ENCODE results near the gene EPHA1.

The EPHA1 gene

GRCh38 chr7:143374561-143374960, 34.1 kb downstream of the EPHA1 start:
- no peak for DNase-seq (ENCODE audit: low read depth in 3 of 3)

DNA sequence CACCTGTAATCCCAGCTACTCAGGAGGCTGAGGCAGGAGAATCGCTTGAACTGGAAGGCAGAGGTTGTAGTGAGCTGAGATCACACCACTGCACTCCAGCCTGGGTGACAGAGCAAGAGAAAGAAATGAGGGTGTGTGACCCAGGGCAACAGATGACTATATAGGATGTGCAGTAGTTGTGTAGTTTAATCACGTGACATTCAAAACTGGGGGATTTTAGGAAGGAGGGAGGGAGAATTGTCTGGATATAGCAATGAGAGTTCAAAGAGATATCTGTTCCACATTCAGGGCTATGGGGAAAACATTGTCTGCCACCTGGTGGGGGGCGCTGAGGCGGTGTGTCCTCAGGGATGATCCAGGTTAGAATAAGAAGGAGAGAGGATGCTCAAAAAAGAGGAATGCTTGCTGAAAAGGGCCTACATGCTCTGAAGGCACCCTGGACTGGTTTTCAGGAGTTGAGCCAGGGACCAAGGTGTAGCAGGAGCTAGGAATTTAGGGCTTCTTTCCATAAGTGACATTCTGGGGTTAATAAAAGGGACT, 35.3 kb downstream of the EPHA1 start:
- no peak for DNase-seq (ENCODE audit: low read depth in 3 of 3)

DNA sequence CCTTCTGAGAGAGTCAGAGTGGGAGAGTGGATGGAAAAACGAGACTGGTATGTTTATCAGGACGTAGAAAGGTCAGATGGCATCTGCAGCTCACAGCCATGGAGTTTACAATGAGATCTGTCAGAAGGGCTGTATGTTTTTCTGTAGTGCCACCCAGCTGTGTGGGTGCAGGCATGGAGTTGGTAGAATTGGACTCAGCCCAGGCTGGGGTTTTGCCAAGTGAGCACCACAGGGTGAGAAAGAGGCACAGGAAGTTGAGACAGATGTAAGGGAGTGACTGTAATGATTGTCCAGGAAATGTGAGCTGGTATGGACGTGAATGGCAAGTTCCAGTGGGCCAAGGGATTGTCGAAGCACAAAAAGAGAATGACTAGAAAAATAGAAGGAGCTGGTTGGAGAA, 36.6 kb downstream of the EPHA1 start:
- DNase-seq (ENCODE audit: low read depth in 3 of 3) = peak in 1 of 3 experiments; percentile 44

GRCh38 chr7:143369678-143370651, 38.7 kb downstream of the EPHA1 start:
- no peak for DNase-seq (ENCODE audit: low read depth in 3 of 3)

DNA sequence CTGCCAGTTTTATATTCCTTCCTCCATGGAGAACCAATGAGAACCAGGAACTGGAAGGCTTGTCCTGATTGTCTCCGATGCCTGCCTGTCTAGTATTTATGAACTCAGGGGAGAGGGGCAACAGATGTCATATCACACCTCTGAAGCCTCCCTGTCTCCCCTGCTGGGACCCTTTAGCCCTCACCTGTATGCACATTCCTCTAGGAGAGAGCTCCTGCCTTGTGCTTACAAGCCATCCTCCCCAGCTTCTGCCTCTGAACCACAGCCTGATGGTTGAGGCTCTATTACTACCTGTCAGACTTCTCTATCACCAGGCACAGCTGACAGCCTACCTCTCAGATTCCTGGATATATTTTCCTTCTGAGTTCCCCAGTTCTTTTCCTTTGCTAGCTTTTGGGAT, 40.3 kb downstream of the EPHA1 start:
- DNase-seq (ENCODE audit: low read depth in 3 of 3) = no peak

GRCh38 chr7:143367972-143368371, 40.7 kb downstream of the EPHA1 start:
- DNase-seq (ENCODE audit: low read depth in 3 of 3) = no peak

GRCh38 chr7:143363016-143363937, 45.4 kb downstream of the EPHA1 start:
- DNase-seq (ENCODE audit: low read depth in 3 of 3) = no peak

GRCh38 chr7:143362131-143363015, 46.3 kb downstream of the EPHA1 start, which contains the start of gene FAM131B:
Gene FAM131B (minus strand): TSS chr7:143362713. CDS start chr7:143362603, 110 bp downstream.
- DNase-seq (ENCODE audit: low read depth in 3 of 3) = no peak

- no peak for DNase-seq (ENCODE audit: low read depth in 3 of 3)
These were observed 47.0 kb downstream of the EPHA1 start for GRCh38 chr7:143361552-143362130.

DNA sequence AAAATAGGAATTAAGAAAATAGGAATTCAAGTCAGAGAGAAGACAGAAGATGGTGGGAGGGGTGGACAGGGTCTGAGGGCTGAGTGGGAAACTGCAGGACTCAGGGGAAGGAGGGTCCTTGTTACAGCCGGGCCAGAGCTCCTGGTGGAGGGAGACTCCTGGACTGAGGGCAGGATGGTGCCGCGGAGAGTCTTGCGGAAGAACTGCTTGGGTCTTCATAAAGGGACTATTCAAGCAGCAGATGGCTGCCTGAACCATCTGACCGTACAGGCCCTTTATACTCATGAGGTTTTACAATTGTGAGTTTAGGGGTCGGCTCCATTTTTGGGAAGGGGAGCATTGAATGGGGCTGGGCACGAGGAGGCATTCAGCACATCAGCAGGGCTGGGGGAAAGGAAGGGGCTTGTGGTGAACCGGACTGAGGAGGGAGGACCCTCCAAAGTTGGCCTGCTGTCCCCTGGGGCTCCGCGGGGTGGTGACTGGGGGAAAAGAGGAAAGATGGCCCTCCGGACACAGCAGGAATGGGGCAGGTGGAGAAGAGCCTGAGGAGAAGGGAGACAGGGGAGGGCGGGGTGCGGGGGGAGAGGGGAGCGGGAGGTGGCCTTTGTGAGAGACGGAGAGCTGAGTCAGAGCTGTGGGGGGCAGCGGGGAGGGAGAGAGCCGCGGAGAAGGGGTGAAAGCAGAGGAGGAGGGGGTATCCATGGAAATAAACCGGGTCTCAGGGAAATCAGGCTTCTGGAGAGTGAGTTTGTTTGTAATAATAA, 47.7 kb downstream of the EPHA1 start:
- no peak for DNase-seq (ENCODE audit: low read depth in 3 of 3)

GRCh38 chr7:143359771-143360353, 48.8 kb downstream of the EPHA1 start:
- no peak for DNase-seq (ENCODE audit: low read depth in 3 of 3)

- DNase-seq (ENCODE audit: low read depth in 3 of 3) = no peak
These were observed 50.0 kb downstream of the EPHA1 start for GRCh38 chr7:143358626-143359025.

GRCh38 chr7:143356414-143357050, 52.1 kb downstream of the EPHA1 start:
- DNase-seq (ENCODE audit: low read depth in 3 of 3) = no peak

GRCh38 chr7:143355450-143356385, 52.9 kb downstream of the EPHA1 start:
- DNase-seq (ENCODE audit: low read depth in 3 of 3) = no peak

DNA sequence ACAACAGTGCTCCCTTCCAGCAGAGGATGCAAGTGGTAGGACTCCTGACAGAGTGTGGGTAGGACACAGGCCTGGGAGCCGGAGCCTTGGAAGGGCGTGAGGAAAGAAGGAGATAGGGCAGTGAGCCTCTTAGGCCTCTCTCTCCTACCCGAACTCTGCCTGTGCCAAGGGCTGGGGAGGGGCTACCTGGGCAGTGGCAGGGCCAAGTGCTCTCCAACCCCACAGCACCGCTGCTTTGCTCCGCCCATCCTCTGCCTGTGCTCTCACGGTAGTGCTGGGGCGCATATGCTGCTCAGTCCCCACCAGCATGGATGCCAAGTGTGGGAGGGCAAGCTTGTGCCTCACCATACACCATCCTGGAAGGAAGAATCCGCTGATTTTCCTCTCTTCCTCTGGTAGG, 53.7 kb downstream of the EPHA1 start:
- DNase-seq (ENCODE audit: low read depth in 3 of 3) = no peak

DNA sequence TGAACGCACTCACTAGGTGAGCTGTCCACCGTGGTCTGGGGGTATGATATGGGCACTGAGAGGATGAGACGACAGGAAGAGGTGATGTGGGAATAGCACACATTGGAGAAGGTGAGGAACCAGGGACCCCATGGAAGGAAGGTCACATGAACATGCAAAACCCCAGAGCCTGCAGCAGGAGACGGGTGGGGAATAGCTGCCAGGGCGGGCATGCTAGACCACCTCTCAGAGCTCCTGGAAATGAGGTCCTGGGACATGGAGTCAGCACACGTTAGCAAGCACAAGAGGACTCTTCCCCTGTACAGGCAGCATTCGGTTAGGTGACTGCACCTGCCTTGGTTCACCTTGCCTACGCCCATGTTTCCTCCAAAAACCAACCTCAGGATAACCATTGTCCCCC, 54.3 kb downstream of the EPHA1 start:
- no peak for DNase-seq (ENCODE audit: low read depth in 3 of 3)

GRCh38 chr7:143352531-143353002, 56.1 kb downstream of the EPHA1 start:
- no peak for DNase-seq (ENCODE audit: low read depth in 3 of 3)

- no peak for DNase-seq (ENCODE audit: low read depth in 3 of 3)
These were observed 57.1 kb downstream of the EPHA1 start for GRCh38 chr7:143351574-143351973.

Measured in stimulated activated CD4-positive, alpha-beta T cell treated with anti-CD3 and anti-CD28 coated beads, TNF-alpha, amount 100 ng/mL, for 24 hours (primary cell).